IMR-90 (cell line): Measurements from ENCODE around the gene XPA. TPM values are rescaled to one million over a fixed set of nuclear protein-coding genes. Genes with fewer than 3 reads are reported as not detected.

ENCODE experiments used
- ATAC-seq: fragments of 200-7000 bp; cut with Tn5 transposase; 2 replicates; pipeline ENCODE4 v1.9.1; 2020; ENCODE audit warnings: low read depth, mild to moderate bottlenecking, moderate library complexity
- BruUV-seq: library from RNA; stranded (reverse); fragments of 400-500 nt; replicated peaks from 2 replicates; lab custom pipeline; 2021; lab: Mats Ljungman, UMichigan
- CTCF ChIA-PET: fragments of 300-600 bp; formaldehyde crosslinking; extraction: SDS; loops from one replicate; lab custom pipeline; 2021; ENCODE audit warnings: antibody characterized with exemption; lab: Yijun Ruan, JAX
- POLR2A ChIA-PET: fragments of 300-600 bp; sonication (Branson Sonifier 250); formaldehyde crosslinking; loops from one replicate; lab custom pipeline; 2022; ENCODE audit warnings: antibody characterized with exemption; ENCODE audit not compliant: unreplicated experiment; lab: Charles Lee
- DNase-seq: peaks from one replicate; pipeline ENCODE4 v3.0.0; 2013
- H2AFZ ChIP-seq: replicated peaks from 2 replicates; pipeline ENCODE3; 2013; ENCODE audit warnings: low read length, mild to moderate bottlenecking; ENCODE audit not compliant: poor library complexity
- H2AK5ac ChIP-seq: 2 replicates; pipeline ENCODE4 v1.6.1; 2013; ENCODE audit warnings: low read depth, low read length, inconsistent platforms
- H2AK9ac ChIP-seq: replicated peaks from 2 replicates; pipeline ENCODE3; 2013; ENCODE audit warnings: mild to moderate bottlenecking, low read depth, low read length, moderate library complexity; ENCODE audit not compliant: poor library complexity
- H2BK120ac ChIP-seq: 2 replicates; pipeline ENCODE4 v1.6.1; 2013; ENCODE audit warnings: low read depth, low read length, inconsistent platforms
- H2BK15ac ChIP-seq: 3 replicates; pipeline ENCODE4 v1.6.1; 2013; ENCODE audit warnings: low read depth, low read length, inconsistent platforms
- H2BK20ac ChIP-seq: 2 replicates; pipeline ENCODE4 v1.6.1; 2013; ENCODE audit warnings: low read depth, mild to moderate bottlenecking, inconsistent platforms, low read length, moderate library complexity
- H2BK5ac ChIP-seq: 2 replicates; pipeline ENCODE4 v1.6.1; 2013; ENCODE audit warnings: mild to moderate bottlenecking, low read depth, low read length, inconsistent platforms; ENCODE audit not compliant: poor library complexity, severe bottlenecking
- H3K14ac ChIP-seq: replicated peaks from 2 replicates; pipeline ENCODE4 v1.6.1; 2013; ENCODE audit warnings: low read depth, low read length, inconsistent platforms
- H3K18ac ChIP-seq: 2 replicates; pipeline ENCODE4 v1.6.1; 2013; ENCODE audit warnings: low read depth, low read length, control low read depth
- H3K23ac ChIP-seq: 2 replicates; pipeline ENCODE4 v1.6.1; 2013; ENCODE audit warnings: low read depth, low read length, inconsistent platforms
- H3K27ac ChIP-seq: 2 replicates; pipeline ENCODE4 v1.5.1; 2013; ENCODE audit warnings: mild to moderate bottlenecking, control low read depth, low read length; ENCODE audit not compliant: insufficient read depth
- H3K27me3 ChIP-seq: 2 replicates; pipeline ENCODE4 v1.6.1; 2013; ENCODE audit warnings: low read length; ENCODE audit not compliant: control insufficient read depth, insufficient read depth
- H3K36me3 ChIP-seq: 2 replicates; pipeline ENCODE4 v1.6.1; 2013; ENCODE audit warnings: low read length, mixed read lengths; ENCODE audit not compliant: control insufficient read depth, insufficient read depth
- H3K4ac ChIP-seq: 2 replicates; pipeline ENCODE4 v1.6.1; 2013; ENCODE audit warnings: low read depth, low read length, inconsistent platforms
- H3K4me1 ChIP-seq: 2 replicates; pipeline ENCODE4 v1.6.1; 2013; ENCODE audit warnings: low read length, mixed read lengths; ENCODE audit not compliant: control insufficient read depth, insufficient read depth
- H3K4me2 ChIP-seq: 2 replicates; pipeline ENCODE4 v1.6.1; 2013; ENCODE audit warnings: low read depth, mild to moderate bottlenecking, control low read depth, low read length, moderate library complexity
- H3K4me3 ChIP-seq: 2 replicates; pipeline ENCODE4 v1.5.1; 2013; ENCODE audit warnings: low read depth, mild to moderate bottlenecking, control low read depth, low read length, moderate library complexity; ENCODE audit not compliant: insufficient read depth
- H3K56ac ChIP-seq: 2 replicates; pipeline ENCODE4 v1.6.1; 2013; ENCODE audit warnings: low read length, inconsistent platforms; ENCODE audit not compliant: insufficient read depth; ENCODE audit errors: extremely low read depth
- H3K79me1 ChIP-seq, 2 experiments: 2 replicates each; pipeline ENCODE4 v1.6.1; 2013; ENCODE audit warnings: low read length in 2 of 2, inconsistent platforms in 1 of 2, low read depth in 1 of 2
- H3K9ac ChIP-seq: 2 replicates; pipeline ENCODE4 v1.6.1; 2013; ENCODE audit warnings: low read depth, low read length, control low read depth
- H3K9me1 ChIP-seq: 2 replicates; pipeline ENCODE4 v1.6.1; 2013; ENCODE audit warnings: low read length, inconsistent platforms; ENCODE audit not compliant: insufficient read depth
- H3K9me3 ChIP-seq: 2 replicates; pipeline ENCODE4 v1.6.1; 2013; ENCODE audit warnings: low read length; ENCODE audit not compliant: control insufficient read depth, insufficient read depth
- H4K20me1 ChIP-seq: 2 replicates; pipeline ENCODE4 v1.6.1; 2013; ENCODE audit warnings: low read length, inconsistent platforms; ENCODE audit not compliant: insufficient read depth
- H4K5ac ChIP-seq: 2 replicates; pipeline ENCODE4 v1.6.1; 2013; ENCODE audit warnings: mild to moderate bottlenecking, low read depth, low read length, control low read depth
- H4K8ac ChIP-seq, 2 experiments: 2 replicates each; pipeline ENCODE4 v1.6.1; 2013; ENCODE audit warnings: low read depth in 2 of 2, low read length in 2 of 2, control low read depth in 1 of 2, inconsistent platforms in 1 of 2
- H4K91ac ChIP-seq: 2 replicates; pipeline ENCODE4 v1.6.1; 2013; ENCODE audit warnings: low read depth, low read length, inconsistent platforms; ENCODE audit not compliant: insufficient read depth
- BHLHE40 ChIP-seq: fragments of 150-350 bp; IDR thresholded peaks from 2 replicates; pipeline ENCODE4 v1.6.1; 2016; ENCODE audit warnings: mild to moderate bottlenecking, low read depth, low read length
- CEBPB ChIP-seq: IDR thresholded peaks from 2 replicates; pipeline ENCODE4 v1.6.1; 2012; ENCODE audit warnings: low read depth, low read length, improper control_type of control experiment
- CHD1 ChIP-seq: IDR thresholded peaks from 2 replicates; pipeline ENCODE4 v1.6.1; 2012; ENCODE audit warnings: low read depth, low read length, improper control_type of control experiment
- CTCF ChIP-seq: conservative IDR thresholded peaks from 2 replicates; pipeline ENCODE4 v1.5.1; 2012; ENCODE audit warnings: mild to moderate bottlenecking, low read depth, low read length, improper control_type of control experiment
- FOS ChIP-seq: fragments of 150-350 bp; IDR thresholded peaks from 2 replicates; pipeline ENCODE4 v1.6.1; 2016; ENCODE audit warnings: low read depth, low read length
- MAFK ChIP-seq: IDR thresholded peaks from 2 replicates; pipeline ENCODE4 v1.6.1; 2012; ENCODE audit warnings: low read depth, low read length, improper control_type of control experiment
- MXI1 ChIP-seq: IDR thresholded peaks from 2 replicates; pipeline ENCODE4 v1.6.1; 2012; ENCODE audit warnings: low read depth, mild to moderate bottlenecking, low read length, moderate library complexity, borderline replicate concordance
- NFE2L2 ChIP-seq: fragments of 150-350 bp; IDR thresholded peaks from 2 replicates; pipeline ENCODE4 v1.6.1; 2016; ENCODE audit warnings: low read depth, mild to moderate bottlenecking, low read length
- POLR2A ChIP-seq: IDR thresholded peaks from 2 replicates; pipeline ENCODE4 v1.6.1; 2012; ENCODE audit warnings: mild to moderate bottlenecking, low read depth, low read length
- RAD21 ChIP-seq: IDR thresholded peaks from 2 replicates; pipeline ENCODE4 v1.6.1; 2012; ENCODE audit warnings: low read length, improper control_type of control experiment
- RFX5 ChIP-seq: IDR thresholded peaks from 2 replicates; pipeline ENCODE4 v1.8.0; 2012; ENCODE audit warnings: low read depth, mild to moderate bottlenecking, low read length, moderate library complexity
- USF2 ChIP-seq: fragments of 150-350 bp; IDR thresholded peaks from 2 replicates; pipeline ENCODE4 v1.6.1; 2017; ENCODE audit warnings: mild to moderate bottlenecking, antibody characterized with exemption, low read length, low read depth
- WGBS, 2 experiments: methylation state at CpG; one replicate each; pipeline versions ENCODE4 v1.1.5 to v1.1.7; 2013; ENCODE audit warnings: missing lambda C conversion rate in 2 of 2; ENCODE audit not compliant: insufficient read length in 1 of 2; ENCODE audit errors: extremely low coverage in 2 of 2; 5-methylcytosine and 5-hydroxymethylcytosine counted together
- dilution Hi-C: fragments of 300-500 bp; cut with HindIII; formaldehyde crosslinking; loops from one replicate; pipeline ENCODE4 v1.14.3; 2018; ENCODE audit warnings: low sequenced_read_pairs; ENCODE audit not compliant: unreplicated experiment
- in situ Hi-C: fragments of 300-500 bp; cut with MboI; formaldehyde crosslinking; loops from 3 replicates; pipeline ENCODE4 v1.14.3; 2019; ENCODE audit warnings: low sequenced_read_pairs, inconsistent platforms, mixed read lengths
- intact Hi-C: fragments of 100-400 bp; cut with micrococcal nuclease; formaldehyde crosslinking; loops from 2 replicates; pipeline ENCODE4 v1.10.0; 2022
- polyA plus RNA-seq, 3 experiments: library from polyadenylated mRNA; depleted of rRNA; stranded (reverse); fragments of >200 nt; gene quantifications; 2 replicates each; pipeline ENCODE4 v1.2.3, GENCODE V29; 2012; ENCODE audit warnings: low replicate concordance in 1 of 3
- total RNA-seq: library from RNA; depleted of rRNA; stranded (reverse); fragments of >200 nt; gene quantifications from 2 replicates; pipeline ENCODE4 v1.2.3, GENCODE V29; 2012

Gene XPA
- total and polyA plus RNA-seq, 2 of the 4 experiments (the other 2 are of a cell fraction) = 1.4 to 2.2 TPM

- CTCF ChIA-PET = no interaction called here
- WGBS, 2 experiments = 60% methylated on average over 1 of the region's 3 CpGs; no CpG with 5 or more reads in 1 of the 2 experiments
These were observed 45.5 kb downstream of the XPA start for GRCh38 chr9:97651646-97652045.

More at GRCh38 chr9:97651646-97652045, 45.5 kb downstream of the XPA start:
- no peak for TF ChIP-seq RFX5
- no peak for TF ChIP-seq CEBPB
- TF ChIP-seq RAD21 = no peak
- no peak for TF ChIP-seq POLR2A
- TF ChIP-seq USF2 = no peak
- TF ChIP-seq BHLHE40 = no peak
- TF ChIP-seq NFE2L2 = no peak
- TF ChIP-seq CTCF = no peak
- no peak for TF ChIP-seq FOS
- TF ChIP-seq MAFK = no peak
- TF ChIP-seq CHD1 = no peak
- no peak for TF ChIP-seq MXI1
- Histone ChIP-seq H4K91ac (no peak overlapping the region), H3K9me3 (no peaks in the 10 kb centered on the region), H3K4me3 (no peak overlapping the region), H4K5ac (no peak overlapping the region), H3K56ac (no peak overlapping the region), H2BK5ac (peak overlapping the region; percentile 39), H2BK20ac (no peak overlapping the region), H3K9me1 (peaks cover 7% of the 10 kb centered on the region; the same call in 1 of the 2 replicates), H4K20me1 (no peaks in the 10 kb centered on the region; the same call in none of the 2 replicates), H2BK120ac (no peak overlapping the region), H3K27ac (no peak overlapping the region), H3K79me1 (peaks cover 12 to 30% of the 10 kb centered on the region in 2 experiments), H2BK15ac (no peak overlapping the region), H2AFZ (no peak overlapping the region), H3K36me3 (peaks cover 31% of the 10 kb centered on the region), H3K4me2 (no peak overlapping the region; the same call in 1 of the 2 replicates), H3K9ac (no peak overlapping the region), H3K27me3 (no peaks in the 10 kb centered on the region), H4K8ac (no peak overlapping the region), H3K4me1 (peaks cover 5% of the 10 kb centered on the region), H3K4ac (no peak overlapping the region), H3K23ac (no peak overlapping the region), H3K18ac (no peak overlapping the region), H2AK9ac (no peak overlapping the region), H2AK5ac (no peak overlapping the region), H3K14ac (no peak overlapping the region)
- DNase-seq (peak; percentile 16), ATAC-seq (peak; percentile 81)
- dilution Hi-C loops = no loop called here
- intact Hi-C loops = no loop called here
- POLR2A ChIA-PET = no interaction called here
- no TSS peak for BruUV-seq
- in situ Hi-C loops = no loop called here
